Inflammatory macrophage treated with lipopolysaccharide for 4 hours (primary cell): ENCODE results near the gene MUC20.
A peak's percentile ranks its signal among the peaks of the same experiment; 100 is the strongest.
"Not testable (repeated sequence)": the region's sequence is repeated elsewhere in the genome, so short reads cannot be mapped to it uniquely, and the experiment has no call there.

Experiments used
- DNase-seq: peaks from one replicate; pipeline ENCODE4 v3.0.0-alpha.2; 2020

The MUC20 gene

DNA sequence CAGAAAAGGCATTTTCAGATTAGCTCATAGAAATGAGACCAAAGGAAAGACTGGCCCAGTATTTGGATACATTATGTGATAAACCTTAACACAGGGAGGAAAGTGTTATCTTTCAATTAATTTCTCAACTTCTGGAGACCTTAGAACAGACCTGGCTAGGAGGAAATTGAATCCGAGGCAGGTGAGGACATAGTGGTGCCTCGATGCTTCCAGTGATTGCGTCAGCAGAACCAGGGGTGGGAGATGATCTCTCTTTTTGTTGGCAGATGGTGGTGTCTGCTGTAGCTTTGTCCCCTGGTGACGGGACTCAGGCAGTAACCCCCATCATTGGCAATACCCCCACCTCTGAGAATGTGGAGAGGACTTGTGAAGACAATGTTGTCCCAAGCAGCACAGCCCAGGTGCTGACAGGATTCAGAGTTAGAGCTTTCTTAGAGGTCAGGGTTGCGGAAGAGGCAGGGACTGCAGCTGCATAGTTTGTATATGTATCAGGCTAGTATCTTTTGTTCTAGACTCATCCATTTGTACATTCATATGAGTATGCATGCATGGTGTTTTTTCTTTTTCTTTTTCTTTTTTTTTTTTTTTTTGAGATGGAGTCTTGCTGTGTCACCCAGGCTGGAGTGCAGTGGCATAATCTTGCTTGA is 27.9 kb upstream of the MUC20 start:
- no peak for DNase-seq

DNA sequence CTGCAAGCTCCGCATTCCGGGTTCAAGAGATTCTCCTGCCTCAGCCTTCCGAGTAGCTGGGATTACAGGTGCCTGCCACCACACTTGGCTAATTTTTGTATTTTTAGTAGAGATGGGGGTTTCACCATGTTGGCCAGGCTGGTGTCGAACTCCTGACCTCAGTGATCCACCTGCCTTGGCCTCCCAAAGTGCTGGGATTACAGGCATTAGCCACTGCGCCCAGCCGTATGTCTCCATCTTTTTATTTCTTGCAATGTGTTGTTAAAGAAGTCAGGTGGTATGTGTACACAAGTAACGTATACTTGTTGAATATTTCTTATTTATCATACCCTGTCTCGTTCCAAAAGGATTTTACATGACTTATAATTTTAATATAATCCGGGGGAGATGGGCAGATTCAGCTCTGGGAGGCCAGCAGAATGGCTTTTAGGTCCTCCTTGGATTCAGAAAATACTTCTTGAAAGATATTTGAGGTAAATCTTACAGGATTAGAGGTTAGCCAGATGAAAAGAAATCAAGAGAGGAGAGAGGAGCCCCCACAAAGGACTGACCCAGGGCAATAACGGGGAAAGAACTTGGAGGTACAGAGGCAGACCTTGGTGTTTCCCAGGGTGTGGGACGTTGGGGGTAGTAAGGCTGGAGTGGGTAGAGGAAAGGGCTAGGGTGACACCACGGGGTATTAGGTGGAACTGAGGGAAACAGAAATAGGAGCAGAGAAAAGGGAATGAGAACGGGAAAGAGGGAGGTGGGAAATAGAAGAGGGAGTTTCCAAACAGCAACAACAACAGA is 27.2 kb upstream of the MUC20 start:
- DNase-seq: no peak

DNA sequence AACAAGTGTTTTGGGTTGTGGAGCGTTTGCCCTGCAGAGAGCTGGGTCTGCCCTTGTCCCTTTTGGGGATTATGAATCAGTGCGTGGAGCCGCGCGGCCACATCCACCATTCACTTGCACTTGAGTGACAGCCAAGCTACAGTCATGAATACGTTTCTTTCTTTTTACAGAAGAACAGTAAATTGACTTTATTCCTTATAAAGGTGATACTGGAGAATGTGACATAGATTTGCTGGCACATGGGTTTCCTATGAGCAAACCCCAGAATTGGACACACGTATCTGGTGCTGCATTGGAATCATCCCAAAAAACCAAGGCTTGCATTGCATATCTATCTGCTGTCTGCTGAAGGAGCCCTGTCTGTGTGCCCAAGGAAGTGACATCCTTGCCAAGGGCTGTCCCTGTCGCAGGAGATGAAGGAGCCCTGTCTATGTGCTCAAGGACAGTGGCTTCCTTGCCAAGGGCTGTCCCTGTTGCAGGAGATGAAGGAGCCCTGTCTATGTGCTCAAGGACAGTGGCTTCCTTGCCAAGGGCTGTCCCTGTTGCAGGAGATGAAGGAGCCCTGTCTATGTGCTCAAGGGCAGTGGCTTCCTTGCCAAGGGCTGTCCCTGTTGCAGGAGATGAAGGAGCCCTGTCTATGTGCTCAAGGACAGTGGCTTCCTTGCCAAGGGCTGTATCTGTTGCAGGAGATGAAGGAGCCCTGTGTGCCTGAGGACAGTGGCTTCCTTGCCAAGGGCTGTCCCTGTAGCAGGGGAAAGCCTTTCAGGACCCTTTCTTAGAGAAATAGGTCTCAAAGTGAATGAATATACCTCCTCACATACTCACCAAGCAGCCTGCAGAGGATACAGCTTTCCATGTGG is 26.3 kb upstream of the MUC20 start:
- DNase-seq: not testable (repeated sequence)

DNA sequence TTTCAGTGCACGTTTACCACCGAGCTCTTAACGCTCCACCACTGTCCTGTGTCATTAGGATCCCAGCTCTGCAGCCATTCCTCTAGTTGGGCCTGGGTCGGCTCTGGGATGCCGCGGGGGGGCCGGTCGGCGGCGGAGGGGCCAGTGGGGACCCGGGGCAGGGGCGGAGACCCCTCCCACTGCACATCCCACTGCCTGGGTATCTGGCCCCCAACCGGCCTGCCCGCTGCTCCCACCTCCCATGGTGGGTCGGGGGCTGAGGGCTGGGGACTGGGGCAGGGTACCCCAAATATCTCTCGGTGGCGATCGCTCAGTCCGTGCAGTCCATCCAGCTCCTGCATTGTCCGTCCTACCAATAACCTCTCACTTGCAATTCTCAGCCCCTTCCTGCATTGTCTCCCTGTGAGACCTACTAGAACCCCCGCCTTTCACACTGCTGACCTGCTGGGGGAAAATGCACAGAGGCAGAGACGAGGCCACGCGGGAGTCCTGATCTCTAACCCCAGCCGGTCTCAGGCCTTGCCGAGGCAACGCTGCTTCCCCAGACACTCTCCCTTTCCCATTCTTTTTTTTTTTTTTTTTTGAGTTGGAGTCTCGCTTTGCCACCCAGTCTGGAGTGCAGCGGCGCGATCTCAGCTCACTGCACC is 24.0 kb upstream of the MUC20 start:
- DNase-seq: no peak

DNA sequence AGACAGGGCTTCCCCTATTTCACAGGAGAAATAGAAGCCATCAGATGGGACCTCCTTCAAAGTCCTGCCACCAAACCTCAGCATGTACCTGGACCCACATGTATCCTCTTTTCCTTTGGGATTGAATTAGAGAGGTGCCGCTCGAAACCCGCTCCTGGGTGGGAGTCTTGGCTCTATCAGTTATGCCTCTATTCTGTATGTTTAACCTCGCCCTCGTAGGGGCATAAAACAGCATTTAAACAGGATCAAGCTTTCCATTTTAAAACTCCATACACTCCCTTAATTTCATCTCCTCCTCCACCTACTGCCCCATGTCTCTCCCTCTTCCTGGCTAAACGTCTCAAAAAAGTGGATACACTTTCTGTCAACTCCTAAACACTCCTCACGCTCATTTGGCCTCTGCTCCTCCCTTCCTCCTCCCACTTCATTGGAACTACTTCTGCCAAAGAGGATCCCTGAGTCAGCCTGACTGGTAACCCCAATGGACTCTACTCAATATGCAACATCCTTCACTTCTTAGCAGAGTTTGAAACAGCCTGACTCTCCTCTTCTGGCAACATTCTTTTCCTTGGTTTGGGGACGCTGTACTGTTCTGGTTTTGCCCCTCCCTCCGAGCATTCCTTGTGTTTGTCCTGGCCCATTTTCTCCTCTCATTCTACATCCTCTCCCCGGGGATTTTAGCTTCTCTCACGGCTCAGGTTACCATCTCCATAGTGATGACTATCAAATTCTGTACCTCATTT is 23.0 kb upstream of the MUC20 start:
- peak; percentile 90 for DNase-seq

DNA sequence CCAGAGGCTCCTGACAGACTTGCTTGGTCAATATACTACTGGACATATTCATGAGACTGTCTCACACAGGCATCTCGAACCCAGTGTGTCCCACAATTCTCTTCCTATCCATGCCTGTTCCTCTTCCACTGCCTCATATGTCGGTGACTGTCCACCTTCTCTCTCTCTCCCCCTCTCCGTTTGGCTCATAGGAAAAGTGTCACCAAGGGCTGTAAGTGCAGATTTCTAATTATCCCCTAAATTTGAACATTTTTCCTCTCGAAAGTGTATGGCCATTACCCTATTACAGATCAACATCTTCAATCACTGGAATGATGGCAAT is 22.5 kb upstream of the MUC20 start:
- no peak for DNase-seq

DNA sequence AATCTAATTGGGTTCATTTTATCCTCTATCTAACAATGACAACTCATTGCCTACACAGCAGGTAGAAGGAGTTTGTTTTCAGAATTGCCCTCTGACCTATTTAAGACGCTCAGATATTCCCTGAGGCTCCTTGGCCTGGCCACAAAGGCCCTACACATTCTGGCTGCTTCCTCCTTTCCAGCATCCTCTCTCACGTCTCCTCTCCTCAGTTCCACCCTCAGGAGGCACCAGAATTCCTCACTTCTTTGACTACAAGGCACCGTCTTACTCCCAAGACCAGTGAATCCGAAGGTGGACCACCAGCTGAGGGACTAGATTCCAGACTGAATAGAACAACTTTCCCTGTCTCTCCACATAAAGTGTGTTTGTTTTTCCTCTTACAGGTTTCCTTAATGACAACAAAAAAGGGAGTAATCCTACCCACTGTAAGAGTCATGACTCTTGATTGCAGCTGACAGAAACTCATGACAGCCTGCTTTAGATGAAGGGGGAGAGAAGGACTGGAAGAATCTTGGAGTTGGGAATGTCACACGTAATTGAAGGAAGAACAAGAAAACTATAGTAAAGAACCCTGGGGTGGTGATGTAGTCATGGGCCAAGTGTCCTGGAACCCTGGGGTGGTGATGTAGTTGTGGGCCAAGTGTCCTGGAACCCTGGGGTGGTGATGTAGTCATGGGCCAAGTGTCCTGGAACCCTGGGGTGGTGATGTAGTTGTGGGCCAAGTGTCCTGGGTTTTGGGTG is 22.0 kb upstream of the MUC20 start:
- no peak for DNase-seq

DNA sequence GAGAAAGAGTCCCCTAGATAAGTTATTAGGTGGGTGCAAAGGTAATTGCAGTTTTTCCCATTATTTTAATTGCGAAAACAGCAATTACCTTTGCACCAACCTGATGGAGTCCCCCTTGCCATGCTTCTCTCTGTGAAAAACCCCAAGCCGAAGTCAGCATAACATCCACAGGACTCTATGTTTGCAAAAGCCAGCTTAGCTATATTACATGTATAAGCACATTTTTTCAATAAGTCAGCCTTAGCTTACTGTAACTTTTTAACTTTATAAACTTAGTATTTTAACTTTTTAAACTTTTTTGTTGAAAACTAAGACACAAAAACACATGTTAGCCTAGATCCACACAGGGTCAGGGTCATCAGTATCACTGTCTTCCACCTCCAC is 21.4 kb upstream of the MUC20 start:
- no peak for DNase-seq

DNA sequence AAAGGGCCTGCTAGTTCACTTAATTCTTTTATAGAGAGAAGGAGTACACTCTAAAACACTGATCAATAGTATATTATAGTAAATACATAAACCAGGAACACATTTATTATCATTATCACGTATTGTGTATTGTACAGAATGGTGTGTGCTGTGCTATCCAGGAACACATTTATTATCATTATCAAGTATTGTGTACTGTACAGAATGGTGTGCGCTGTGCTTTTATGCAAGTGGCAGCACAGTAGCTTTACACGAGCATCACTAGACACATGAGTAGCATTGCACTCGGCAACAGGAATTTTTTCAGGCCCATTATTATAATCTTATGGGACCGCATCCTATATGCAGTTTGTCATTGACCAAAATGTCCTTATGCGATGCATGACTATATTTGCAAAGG is 20.9 kb upstream of the MUC20 start:
- no peak for DNase-seq

DNA sequence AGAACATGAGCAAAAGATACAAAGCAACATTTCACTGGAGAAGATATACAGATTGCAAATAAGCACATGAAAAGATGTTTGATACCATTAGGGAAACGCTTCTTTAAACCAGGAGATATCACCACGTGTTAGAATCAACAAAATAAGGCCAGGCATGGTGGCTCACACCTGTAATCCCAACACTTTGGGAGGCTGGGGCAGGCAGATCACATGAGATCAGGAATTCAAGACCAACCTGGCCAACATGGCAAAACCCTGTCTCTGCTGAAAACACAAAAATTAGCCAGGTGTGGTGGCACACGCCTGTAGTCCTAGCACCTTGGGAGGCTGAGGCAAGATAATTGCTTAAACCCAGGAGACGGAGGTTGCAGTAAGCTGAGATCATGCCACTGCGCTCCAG is 20.5 kb upstream of the MUC20 start:
- no peak for DNase-seq

DNA sequence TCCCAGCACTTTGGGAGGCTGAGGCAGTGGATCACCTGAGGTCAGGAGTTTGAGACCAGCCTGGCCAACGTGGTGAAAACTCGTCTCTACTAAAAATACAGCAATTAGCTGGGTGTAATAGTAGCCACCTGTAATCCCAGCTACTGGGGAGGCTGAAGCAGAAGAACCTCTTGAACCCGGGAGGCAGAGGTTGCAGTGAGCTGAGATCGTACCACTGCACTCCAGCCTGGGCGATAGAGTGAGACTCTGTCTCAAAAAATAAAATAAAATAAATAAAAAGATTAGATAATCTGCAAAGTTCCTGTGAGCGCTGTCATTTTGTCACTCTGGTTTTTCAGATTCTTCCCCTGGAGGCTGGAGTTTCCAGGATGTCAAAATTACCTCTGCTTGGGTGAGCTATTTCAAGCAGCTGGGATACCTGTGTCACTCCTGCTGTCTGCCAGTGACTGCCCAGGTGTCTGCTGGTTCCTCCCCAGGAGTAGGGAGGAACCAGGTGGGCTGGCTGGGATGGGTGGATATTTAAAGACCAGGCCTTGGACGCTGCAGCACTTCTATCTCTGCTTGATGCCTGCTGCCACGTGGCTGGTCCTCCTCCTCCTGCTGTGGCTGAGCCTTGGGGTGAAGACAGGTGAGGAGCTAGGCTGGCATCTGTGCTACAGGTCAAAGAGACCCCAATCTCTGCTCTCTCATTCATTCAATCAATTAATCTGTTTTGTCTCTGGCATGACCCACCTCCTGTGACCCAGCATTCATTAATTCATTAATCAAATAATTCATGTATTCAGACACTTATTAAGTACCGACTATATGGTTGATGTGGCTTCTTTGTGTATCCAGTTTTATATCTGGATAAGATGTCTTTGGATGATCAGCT is 19.5 kb upstream of the MUC20 start:
- DNase-seq: no peak

DNA sequence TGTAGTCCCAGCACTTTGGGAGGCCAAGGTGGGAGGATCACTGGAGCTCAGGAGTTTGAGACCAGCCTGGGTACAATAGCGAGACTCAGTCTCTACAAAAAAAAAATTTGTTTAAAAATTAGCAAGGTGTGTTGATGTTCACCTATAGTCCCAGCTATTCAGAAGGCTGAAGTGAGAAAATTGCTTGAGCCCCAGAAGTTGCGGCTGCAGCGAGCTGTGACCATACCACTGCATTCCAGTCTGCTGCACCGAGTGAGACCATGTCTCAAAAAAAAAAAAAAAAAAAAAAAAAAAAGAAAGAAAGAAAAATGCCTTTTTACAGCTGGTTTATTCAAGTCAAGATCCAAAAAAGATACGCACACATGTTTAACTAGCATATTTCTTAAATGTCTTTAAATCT is 17.0 kb upstream of the MUC20 start:
- no peak for DNase-seq

DNA sequence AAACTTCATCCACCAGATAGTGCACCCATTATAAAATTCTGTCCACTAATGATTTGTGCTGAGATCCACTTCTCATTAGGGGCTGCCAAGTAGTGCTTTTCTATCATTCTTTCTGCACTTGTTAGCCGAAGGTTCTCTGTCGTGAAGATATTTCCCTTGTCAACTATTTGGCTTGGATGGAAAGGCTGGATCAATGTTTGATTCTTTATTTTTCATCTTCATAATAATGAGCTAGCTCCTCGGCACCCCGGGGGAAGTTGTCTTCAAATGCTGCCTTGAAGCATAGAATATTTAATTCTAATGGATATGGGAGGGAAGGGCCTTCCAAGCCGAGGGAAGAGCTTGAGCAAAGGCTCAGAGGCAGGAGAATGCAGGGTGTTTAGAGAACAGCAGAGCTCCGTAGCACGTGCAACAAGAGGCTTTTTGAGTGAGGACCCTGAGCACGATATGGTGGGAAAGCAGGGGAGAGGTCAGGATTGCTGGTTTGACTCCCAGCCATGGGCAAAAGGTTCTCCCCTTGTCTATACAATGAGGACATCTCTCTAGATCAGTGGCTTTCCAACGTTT is 16.3 kb upstream of the MUC20 start:
- DNase-seq: no peak

DNA sequence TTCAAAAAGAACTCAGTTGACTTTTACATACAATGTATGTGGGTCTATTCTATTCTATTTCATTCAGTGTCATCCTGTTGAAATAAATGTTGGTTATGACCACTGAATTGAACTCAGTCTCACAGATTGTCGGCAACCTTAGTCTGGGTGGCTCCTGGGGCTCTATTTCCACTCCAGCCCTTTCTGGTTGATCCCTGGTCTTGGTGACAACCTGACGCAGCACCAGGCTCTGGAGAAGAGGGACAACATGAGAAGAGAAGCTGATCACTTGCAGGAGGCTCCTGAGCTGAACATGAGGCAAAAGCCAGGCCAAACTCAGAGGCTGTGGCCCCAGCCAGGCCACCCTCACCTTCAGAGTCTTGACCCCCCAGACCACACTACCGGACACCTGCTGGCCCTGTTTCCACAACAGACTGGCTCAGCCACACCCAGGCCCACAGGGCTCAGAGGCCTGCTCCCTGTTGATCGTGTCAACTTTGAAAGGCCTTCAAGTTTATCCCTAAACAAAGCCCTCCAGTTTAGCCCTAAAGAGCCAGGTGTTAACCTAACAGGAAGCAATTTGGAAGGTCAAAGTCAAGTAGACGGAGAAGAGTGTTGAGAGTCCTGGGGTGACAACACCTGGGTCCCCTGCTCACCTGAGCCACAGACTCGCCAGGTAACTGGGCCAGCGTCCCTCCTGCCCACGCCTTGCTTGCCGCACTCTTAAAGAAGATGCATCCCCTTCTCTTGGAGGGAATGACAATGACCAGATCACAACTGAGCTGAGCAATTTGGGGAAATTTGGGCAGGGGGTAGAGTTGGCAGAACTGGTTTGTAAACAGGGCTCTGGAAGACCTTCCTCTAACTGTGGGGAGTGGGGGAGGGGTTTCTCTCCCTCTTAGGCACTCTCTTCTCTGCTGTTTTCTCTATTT is 15.4 kb upstream of the MUC20 start:
- no peak for DNase-seq

DNA sequence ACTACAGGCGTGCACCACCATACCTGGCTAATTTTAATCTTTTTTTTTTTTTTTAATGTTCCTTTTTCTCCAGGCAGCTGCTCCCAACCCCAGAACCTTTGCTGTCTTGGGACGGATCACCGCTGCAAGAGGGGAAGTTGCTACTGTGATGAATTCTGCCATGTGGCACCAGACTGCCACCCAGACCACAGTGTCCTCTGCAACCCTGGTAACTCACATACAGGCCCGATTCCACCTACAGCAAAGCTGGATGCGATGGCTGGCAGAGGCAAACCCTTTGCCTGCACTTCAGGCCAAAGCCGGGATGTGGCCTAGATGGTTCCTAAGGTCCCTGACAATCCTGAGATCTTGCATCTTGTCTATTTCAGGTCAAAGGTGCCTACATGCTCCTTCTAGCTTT is 12.7 kb upstream of the MUC20 start:
- peak; percentile 40 for DNase-seq

DNA sequence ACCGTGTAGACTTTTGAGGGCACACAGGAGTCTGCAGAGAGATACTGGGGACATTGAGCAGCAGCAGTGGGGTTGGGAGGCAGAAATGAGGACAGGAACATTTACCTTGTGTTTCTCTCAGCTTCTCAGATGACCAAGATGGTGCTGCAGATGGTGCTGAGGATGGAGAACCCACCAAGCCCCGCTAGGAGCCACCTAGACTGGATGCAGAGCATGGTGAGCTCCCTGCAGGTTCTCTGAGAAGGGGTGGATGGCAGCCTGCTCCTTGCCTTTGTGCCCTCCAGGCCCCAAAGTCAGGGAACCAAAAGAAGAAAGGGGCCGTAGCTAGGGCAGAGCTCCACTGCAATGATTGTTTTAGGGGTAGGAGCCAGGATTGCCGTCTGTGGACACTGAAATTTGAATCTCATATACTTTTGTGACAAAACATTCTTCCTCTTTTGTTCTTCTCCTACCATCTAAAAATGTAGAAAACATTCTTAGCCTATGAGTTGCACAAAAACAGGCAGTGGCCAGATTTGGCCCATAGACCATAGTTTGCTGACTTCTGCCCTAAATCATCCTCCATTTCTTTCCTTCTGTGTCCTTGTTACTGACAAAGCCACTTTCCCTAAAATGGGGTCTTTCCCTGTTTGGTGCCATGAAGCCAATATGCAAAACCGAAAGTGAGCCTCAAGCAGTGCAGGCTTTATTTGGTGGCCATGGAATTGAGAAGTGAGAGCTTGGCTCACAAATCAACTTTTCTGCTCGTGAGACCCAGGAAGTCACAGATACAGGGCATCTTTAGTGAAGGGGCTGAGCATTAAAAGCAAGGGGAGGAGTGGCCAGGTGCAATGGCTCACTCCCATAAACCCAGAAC is 11.9 kb upstream of the MUC20 start:
- peak; percentile 61 for DNase-seq

DNA sequence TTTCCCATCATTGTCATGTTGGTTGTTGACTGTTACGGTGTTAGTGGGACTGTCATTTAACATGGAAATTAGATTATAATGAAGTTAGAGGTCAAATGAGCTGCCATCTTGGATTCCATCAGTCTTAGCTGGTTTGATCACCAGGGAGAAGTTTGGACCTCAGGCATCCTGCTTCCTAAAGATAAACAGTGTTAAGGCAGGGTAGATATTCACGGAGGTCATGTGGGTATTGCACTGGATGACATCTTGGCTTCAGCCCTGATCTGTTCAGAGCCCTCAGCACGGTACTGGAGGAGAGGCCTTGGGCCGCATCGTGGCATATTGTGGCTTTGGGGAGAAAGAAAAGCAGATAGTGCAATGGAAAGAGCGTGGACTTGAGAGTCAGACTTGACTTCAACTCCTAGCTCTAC is 11.1 kb upstream of the MUC20 start:
- no peak for DNase-seq

DNA sequence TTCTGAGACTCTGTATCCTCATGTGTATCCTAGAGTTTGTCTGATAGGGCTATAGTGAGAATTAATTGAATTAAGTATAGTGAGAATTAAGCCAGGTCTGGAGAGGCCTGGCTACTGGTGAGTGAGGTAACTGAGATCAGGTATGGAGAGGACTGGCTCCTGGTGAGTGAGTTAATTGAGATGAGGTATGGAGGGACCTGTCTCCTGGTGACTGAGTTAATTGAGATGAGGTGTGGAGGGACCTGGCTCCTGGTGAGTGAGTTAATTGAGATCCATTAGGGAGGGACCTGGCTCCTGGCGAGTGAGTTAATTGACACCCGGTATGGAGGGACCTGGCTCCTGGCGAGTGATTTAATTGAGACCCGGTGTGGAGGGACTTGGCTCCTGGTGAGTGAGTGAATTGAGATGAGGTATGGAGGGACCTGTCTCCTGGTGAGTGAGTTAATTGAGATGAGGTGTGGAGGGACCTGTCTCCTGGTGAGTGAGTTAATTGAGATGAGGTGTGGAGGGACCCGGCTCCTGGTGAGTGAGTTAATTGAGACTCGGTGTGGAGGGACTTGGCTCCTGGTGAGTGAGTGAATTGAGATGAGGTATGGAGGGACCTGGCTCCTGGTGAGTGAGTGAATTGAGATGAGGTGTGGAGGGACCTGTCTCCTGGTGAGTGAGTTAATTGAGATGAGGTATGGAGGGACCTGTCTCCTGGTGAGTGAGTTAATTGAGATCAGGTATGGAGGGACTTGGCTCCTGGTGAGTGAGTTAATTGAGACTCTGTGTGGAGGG is 10.5 kb upstream of the MUC20 start:
- not testable (repeated sequence) for DNase-seq
